CD8-positive, alpha-beta memory T cell (primary cell): ENCODE measurements around the gene PKNOX1. TPM values are rescaled to one million over a fixed set of nuclear protein-coding genes. Genes with fewer than 3 reads are reported as not detected.
A peak's percentile ranks its signal among the peaks of the same experiment; 100 is the strongest.
"Not testable (repeated sequence)": the region's sequence is repeated elsewhere in the genome, so short reads cannot be mapped to it uniquely, and the experiment has no call there.

Source experiments
- CTCF ChIA-PET: fragments of 350-600 bp; sonication (Branson Sonifier 250); formaldehyde crosslinking; loops from one replicate; lab custom pipeline; 2021; ENCODE audit warnings: antibody characterized with exemption; lab: Charles Lee
- POLR2A ChIA-PET: fragments of 350-600 bp; sonication (Branson Sonifier 250); formaldehyde crosslinking; loops from one replicate; lab custom pipeline; 2021; ENCODE audit warnings: antibody characterized with exemption; lab: Charles Lee
- DNase-seq, 5 donors: peaks; one replicate each; pipeline versions ENCODE4 v3.0.0 to v3.0.0-alpha.2; 2020 to 2022; ENCODE audit warnings: mixed read lengths in 1 of 5
- H3K27ac ChIP-seq: one replicate; pipeline ENCODE4 v1.7.0; 2013; ENCODE audit warnings: low read depth, mild to moderate bottlenecking, low read length, moderate library complexity
- H3K27me3 ChIP-seq: 2 replicates; pipeline ENCODE4 v1.7.0; 2013; ENCODE audit warnings: low read length, mild to moderate bottlenecking; ENCODE audit not compliant: insufficient read depth, poor library complexity, severe bottlenecking
- H3K36me3 ChIP-seq: 2 replicates; pipeline ENCODE4 v1.7.0; 2013; ENCODE audit warnings: mild to moderate bottlenecking, low read length, moderate library complexity; ENCODE audit not compliant: insufficient read depth
- H3K4me1 ChIP-seq: 2 replicates; pipeline ENCODE4 v1.7.0; 2013; ENCODE audit warnings: mild to moderate bottlenecking, low read length, moderate library complexity; ENCODE audit not compliant: insufficient read depth
- H3K4me3 ChIP-seq: 2 replicates; pipeline ENCODE4 v1.7.0; 2013; ENCODE audit warnings: mild to moderate bottlenecking, low read length
- H3K9me3 ChIP-seq: 2 replicates; pipeline ENCODE4 v1.7.0; 2013; ENCODE audit warnings: mild to moderate bottlenecking, low read length
- H3K27ac Mint-ChIP-seq, 8 donors: one replicate each; pipeline ENCODE4 v1.8.0; 2020 to 2021; ENCODE audit warnings: mixed read lengths in 8 of 8, mild to moderate bottlenecking in 6 of 8, inconsistent platforms in 3 of 8, moderate library complexity in 3 of 8
- H3K27me3 Mint-ChIP-seq, 2 donors: one replicate each; pipeline ENCODE4 v1.8.0; 2020 to 2021; ENCODE audit warnings: mixed read lengths in 2 of 2, mild to moderate bottlenecking in 1 of 2, moderate library complexity in 1 of 2
- H3K36me3 Mint-ChIP-seq, 3 donors: one replicate each; pipeline ENCODE4 v1.8.0; 2020 to 2021; ENCODE audit warnings: mixed read lengths in 3 of 3, inconsistent platforms in 1 of 3, mild to moderate bottlenecking in 1 of 3
- H3K4me1 Mint-ChIP-seq, 3 donors: one replicate each; pipeline ENCODE4 v1.8.0; 2020 to 2021; ENCODE audit warnings: mixed read lengths in 3 of 3, inconsistent platforms in 1 of 3, mild to moderate bottlenecking in 1 of 3
- H3K4me3 Mint-ChIP-seq, 7 donors: one replicate each; pipeline ENCODE4 v1.8.0; 2020 to 2021; ENCODE audit warnings: mixed read lengths in 7 of 7, mild to moderate bottlenecking in 6 of 7, moderate library complexity in 4 of 7, inconsistent platforms in 2 of 7
- H3K9me3 Mint-ChIP-seq, 5 donors: one replicate each; pipeline ENCODE4 v1.8.0; 2020 to 2022; ENCODE audit warnings: mixed read lengths in 5 of 5, mild to moderate bottlenecking in 3 of 5, moderate library complexity in 2 of 5, inconsistent platforms in 1 of 5
- polyA plus RNA-seq: library from polyadenylated mRNA; unstranded; fragments of 300-500 nt; fragmentation: Illumina TruSeq; gene quantifications from one replicate; pipeline ENCODE4 v1.2.3, GENCODE V29; 2021
- total RNA-seq, 2 experiments: library from RNA; stranded (reverse); gene quantifications; one replicate each; pipeline ENCODE4 v1.2.3, GENCODE V29; 2021

PKNOX1 gene
- total and polyA plus RNA-seq, 3 experiments from 2014 or later: 18.6 to 22.9 (median 22.8) TPM

DNA sequence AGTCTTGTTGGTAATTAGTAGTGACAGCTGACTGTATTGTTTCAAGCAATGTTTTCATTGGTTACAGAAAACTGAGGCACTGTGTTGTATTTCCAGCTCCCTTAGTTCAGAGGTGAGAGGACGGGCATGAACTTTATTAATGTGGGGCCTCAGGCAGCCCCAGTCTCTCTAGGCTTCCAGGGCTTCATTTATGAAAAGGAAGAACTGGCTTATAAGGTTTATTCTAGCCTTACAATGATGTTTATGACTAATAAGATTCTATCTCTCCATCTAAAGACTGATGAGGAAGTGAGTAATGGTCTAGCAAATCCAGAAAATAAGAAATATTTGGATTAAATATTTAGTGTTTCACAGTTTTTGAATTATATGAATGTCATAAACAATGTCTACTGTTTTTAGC, 59.7 kb downstream of the PKNOX1 start:
- CTCF ChIA-PET: no interaction called here
- H3K27ac Mint-ChIP-seq: peak overlapping the region in 1 of 8 donors; percentile 36
- H3K36me3 Mint-ChIP-seq: peaks cover 0 to 47% (median 13%) of the 10 kb centered on the region in 3 donors
- no peaks in the 10 kb centered on the region for H3K4me1 ChIP-seq
- no peaks in the 10 kb centered on the region for H3K27me3 Mint-ChIP-seq
- peaks cover 7% of the 10 kb centered on the region for H3K36me3 ChIP-seq
- DNase-seq: no peak
- no peak overlapping the region for H3K4me3 Mint-ChIP-seq
- POLR2A ChIA-PET: no interaction called here
- no peak overlapping the region for H3K4me3 ChIP-seq
- H3K9me3 ChIP-seq: no peaks in the 10 kb centered on the region
- H3K9me3 Mint-ChIP-seq: no peaks in the 10 kb centered on the region
- no peak overlapping the region for H3K27ac ChIP-seq
- no peaks in the 10 kb centered on the region for H3K27me3 ChIP-seq
- H3K4me1 Mint-ChIP-seq: no peaks in the 10 kb centered on the region

GRCh38 chr21:43034826-43035225, 60.5 kb downstream of the PKNOX1 start:
- H3K4me3 Mint-ChIP-seq: peak overlapping the region in 1 of 7 donors; percentile 18
- POLR2A ChIA-PET: no interaction called here
- no peaks in the 10 kb centered on the region for H3K4me1 ChIP-seq
- H3K4me3 ChIP-seq: no peak overlapping the region
- H3K27ac Mint-ChIP-seq: no peak overlapping the region
- DNase-seq: no peak
- H3K27me3 Mint-ChIP-seq: no peaks in the 10 kb centered on the region
- peaks cover 5% of the 10 kb centered on the region for H3K36me3 ChIP-seq
- CTCF ChIA-PET: no interaction called here
- no peak overlapping the region for H3K27ac ChIP-seq
- peaks cover 0 to 40% (median 10%) of the 10 kb centered on the region in 3 donors for H3K36me3 Mint-ChIP-seq
- H3K27me3 ChIP-seq: no peaks in the 10 kb centered on the region
- H3K9me3 ChIP-seq: no peaks in the 10 kb centered on the region
- H3K4me1 Mint-ChIP-seq: no peaks in the 10 kb centered on the region
- H3K9me3 Mint-ChIP-seq: no peaks in the 10 kb centered on the region

DNA sequence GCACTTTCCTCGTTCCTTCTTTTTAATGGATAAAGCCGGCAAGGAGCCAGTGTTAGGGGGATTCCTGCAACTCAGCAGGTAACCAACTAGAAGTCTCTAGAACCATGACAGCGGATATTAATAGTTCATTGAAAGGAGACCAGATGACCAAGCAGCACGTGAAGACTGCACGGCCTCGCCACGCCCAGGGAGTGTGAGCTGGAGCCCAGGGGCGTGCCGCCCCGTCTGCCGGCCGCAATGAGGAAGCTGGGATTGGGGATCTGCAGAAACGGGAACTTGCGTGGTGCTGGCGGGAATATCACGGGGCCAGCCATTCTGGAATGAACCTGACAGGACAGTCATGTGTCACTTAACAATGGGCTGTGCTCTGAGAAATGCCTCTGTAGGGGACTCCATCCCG, 62.5 kb downstream of the PKNOX1 start:
- H3K4me3 Mint-ChIP-seq, POLR2A ChIA-PET, H3K4me3 ChIP-seq, H3K27ac Mint-ChIP-seq, H3K27me3 ChIP-seq, H3K4me1 ChIP-seq, CTCF ChIA-PET, H3K9me3 ChIP-seq, H3K27ac ChIP-seq, H3K9me3 Mint-ChIP-seq, DNase-seq, H3K27me3 Mint-ChIP-seq, H3K4me1 Mint-ChIP-seq, H3K36me3 ChIP-seq: not testable (repeated sequence)
- peaks cover 0 to 21% (median 5%) of the 10 kb centered on the region in 3 donors for H3K36me3 Mint-ChIP-seq

GRCh38 chr21:43037918-43038658, 63.7 kb downstream of the PKNOX1 start:
- H3K9me3 ChIP-seq, H3K4me1 ChIP-seq, H3K4me3 Mint-ChIP-seq, H3K27me3 ChIP-seq, H3K9me3 Mint-ChIP-seq, H3K4me3 ChIP-seq, H3K27ac ChIP-seq, DNase-seq, H3K4me1 Mint-ChIP-seq, H3K36me3 ChIP-seq, H3K27me3 Mint-ChIP-seq, CTCF ChIA-PET, POLR2A ChIA-PET: not testable (repeated sequence)
- H3K36me3 Mint-ChIP-seq: peaks cover 0 to 11% (median 2%) of the 10 kb centered on the region in 3 donors
- H3K27ac Mint-ChIP-seq: peak overlapping the region in 1 of 8 donors; percentile 72

GRCh38 chr21:43038659-43039044, 64.3 kb downstream of the PKNOX1 start:
- CTCF ChIA-PET, H3K4me1 Mint-ChIP-seq, H3K27me3 Mint-ChIP-seq: not testable (repeated sequence)

DNA sequence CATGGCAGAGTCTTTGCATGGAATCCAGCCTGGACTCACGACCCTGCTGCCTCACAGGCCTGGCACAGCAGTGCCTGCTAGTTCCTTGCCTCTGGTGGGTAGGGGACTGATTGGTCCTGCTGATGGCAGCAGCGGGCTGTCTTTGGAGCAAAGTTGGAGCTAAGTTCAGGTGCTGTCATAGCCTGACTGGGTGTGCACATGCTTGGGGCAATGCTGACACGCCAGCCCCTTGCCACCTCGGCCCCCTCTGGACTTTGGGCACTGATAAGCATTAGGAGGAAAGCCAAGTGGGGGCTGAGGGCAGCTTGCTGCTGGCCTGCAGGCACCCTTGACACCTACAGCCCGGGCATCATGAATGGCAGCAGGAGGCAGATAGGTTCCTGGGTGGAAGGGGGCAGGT, 67.8 kb downstream of the PKNOX1 start:
- H3K36me3 Mint-ChIP-seq, H3K27ac Mint-ChIP-seq, H3K27me3 Mint-ChIP-seq, H3K27ac ChIP-seq, H3K27me3 ChIP-seq, CTCF ChIA-PET, H3K4me3 ChIP-seq, H3K4me1 ChIP-seq, H3K9me3 Mint-ChIP-seq, POLR2A ChIA-PET, DNase-seq, H3K4me3 Mint-ChIP-seq, H3K36me3 ChIP-seq, H3K4me1 Mint-ChIP-seq, H3K9me3 ChIP-seq: not testable (repeated sequence)

More at GRCh38 chr21:43038659-43039044, 64.3 kb downstream of the PKNOX1 start:
- H3K4me3 ChIP-seq, H3K4me3 Mint-ChIP-seq, H3K36me3 ChIP-seq, DNase-seq, H3K27ac ChIP-seq, H3K27ac Mint-ChIP-seq, H3K9me3 ChIP-seq, POLR2A ChIA-PET, H3K27me3 ChIP-seq, H3K9me3 Mint-ChIP-seq, H3K4me1 ChIP-seq, H3K36me3 Mint-ChIP-seq: not testable (repeated sequence)

DNA sequence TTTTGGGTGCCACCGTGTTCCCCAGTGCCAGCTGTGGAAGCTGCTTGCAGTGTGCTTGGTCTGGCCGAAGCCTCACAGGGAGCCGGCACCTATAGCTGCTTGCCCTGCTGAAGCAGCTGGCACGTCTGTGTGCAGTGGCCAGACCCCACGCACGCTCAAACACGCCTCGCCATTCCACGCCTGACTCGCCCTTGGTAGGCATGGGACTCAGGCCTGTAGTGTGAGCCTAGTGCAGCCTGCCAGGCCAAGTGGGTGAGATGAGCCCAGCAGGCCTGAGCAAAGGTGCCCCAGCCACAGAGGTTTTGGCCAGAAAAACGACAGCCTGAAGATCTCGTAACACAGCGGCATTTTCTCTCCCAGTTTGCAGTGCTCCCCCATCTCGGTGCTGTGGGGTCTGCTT, 68.9 kb downstream of the PKNOX1 start:
- H3K36me3 ChIP-seq, H3K36me3 Mint-ChIP-seq, CTCF ChIA-PET, DNase-seq, H3K4me1 Mint-ChIP-seq, H3K4me3 Mint-ChIP-seq, H3K27me3 Mint-ChIP-seq, POLR2A ChIA-PET, H3K9me3 ChIP-seq, H3K4me3 ChIP-seq, H3K9me3 Mint-ChIP-seq, H3K4me1 ChIP-seq, H3K27ac ChIP-seq, H3K27me3 ChIP-seq: not testable (repeated sequence)
- peak overlapping the region in 2 of 8 donors; percentile 31 to 75 for H3K27ac Mint-ChIP-seq

DNA sequence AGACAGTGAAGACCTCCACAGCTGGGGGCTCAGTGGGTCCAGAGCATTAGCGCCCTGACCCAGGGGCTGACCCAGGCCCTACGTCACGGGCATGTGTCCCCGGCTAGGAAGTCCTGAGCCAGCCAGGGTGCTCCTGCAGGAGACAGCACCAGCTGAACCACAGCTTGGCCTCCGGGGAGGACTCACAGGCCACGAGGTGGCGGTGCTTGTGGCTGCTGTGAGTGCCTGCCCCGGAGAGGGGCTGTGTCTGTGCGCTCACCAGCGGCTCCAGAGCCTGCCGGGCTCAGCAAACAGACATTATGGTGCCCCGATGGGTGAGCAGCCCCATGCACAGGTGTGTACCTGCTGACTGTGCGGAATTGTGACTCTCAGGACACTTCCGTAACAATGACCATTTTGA, 70.2 kb downstream of the PKNOX1 start:
- H3K4me3 Mint-ChIP-seq, H3K27me3 Mint-ChIP-seq, H3K4me1 Mint-ChIP-seq, H3K9me3 Mint-ChIP-seq, CTCF ChIA-PET, H3K27ac Mint-ChIP-seq, POLR2A ChIA-PET, H3K27me3 ChIP-seq, DNase-seq, H3K27ac ChIP-seq, H3K4me1 ChIP-seq, H3K4me3 ChIP-seq, H3K36me3 ChIP-seq, H3K9me3 ChIP-seq, H3K36me3 Mint-ChIP-seq: not testable (repeated sequence)
